WTC11 (cell line): ENCODE measurements around the gene DEXI. TPM values are rescaled to one million over a fixed set of nuclear protein-coding genes. Genes with fewer than 3 reads are reported as not detected.

Experiments
- ATAC-seq: fragments of 200-7000 bp; cut with Tn5 transposase; 2 replicates; pipeline ENCODE4 v1.10.0; 2021; ENCODE audit warnings: mild to moderate bottlenecking, moderate library complexity
- CTCF ChIA-PET: fragments of 300-600 bp; sonication (Branson Sonifier 250); formaldehyde crosslinking; loops from one replicate; lab custom pipeline; 2021; ENCODE audit warnings: antibody characterized with exemption; lab: Charles Lee
- POLR2A ChIA-PET: fragments of 350-600 bp; sonication (Branson Sonifier 250); formaldehyde crosslinking; loops from one replicate; lab custom pipeline; 2021; ENCODE audit warnings: antibody characterized with exemption; lab: Charles Lee
- DNase-seq: peaks from one replicate; pipeline ENCODE4 v3.0.0; 2021; ENCODE audit warnings: low spot score
- H3K27ac Mint-ChIP-seq: 2 replicates; pipeline ENCODE4 v1.8.0; 2021; ENCODE audit warnings: mixed read lengths
- H3K27me3 Mint-ChIP-seq: 2 replicates; pipeline ENCODE4 v1.8.0; 2021; ENCODE audit warnings: low read depth, mild to moderate bottlenecking, moderate library complexity, mixed read lengths
- H3K36me3 Mint-ChIP-seq: 2 replicates; pipeline ENCODE4 v1.8.0; 2021; ENCODE audit warnings: mixed read lengths
- H3K4me1 Mint-ChIP-seq: 2 replicates; pipeline ENCODE4 v1.8.0; 2022; ENCODE audit warnings: mixed read lengths
- H3K4me3 Mint-ChIP-seq: 2 replicates; pipeline ENCODE4 v1.8.0; 2021; ENCODE audit warnings: mild to moderate bottlenecking, moderate library complexity, mixed read lengths
- H3K9me3 Mint-ChIP-seq: 2 replicates; pipeline ENCODE4 v1.8.0; 2021; ENCODE audit warnings: mixed read lengths
- CTCF ChIP-seq: fragments of 200-600 bp; IDR thresholded peaks from 2 replicates; pipeline ENCODE4 v1.8.0; 2022; ENCODE audit warnings: antibody characterized with exemption
- GTF2I ChIP-seq: fragments of 250-450 bp; sonication (Bioruptor Pico); conservative IDR thresholded peaks from 2 replicates; pipeline ENCODE4 v1.4.0; 2021; ENCODE audit warnings: mild to moderate bottlenecking
- HMGA2 ChIP-seq: fragments of 250-450 bp; sonication (Bioruptor Pico); IDR thresholded peaks from 2 replicates; pipeline ENCODE4 v1.4.0; 2021; ENCODE audit warnings: mild to moderate bottlenecking, moderate library complexity
- JAZF1 ChIP-seq: fragments of 250-450 bp; sonication (Bioruptor Pico); IDR thresholded peaks from 2 replicates; pipeline ENCODE4 v1.9.0; 2021; ENCODE audit warnings: moderate library complexity, mild to moderate bottlenecking, inconsistent platforms
- NR2C2 ChIP-seq: sonication (generic); formaldehyde crosslinking; IDR thresholded peaks from 2 replicates; pipeline ENCODE4 v1.8.0; 2022; ENCODE audit warnings: mild to moderate bottlenecking, missing genetic modification reagents
- OVOL2 ChIP-seq: fragments of 250-450 bp; sonication (Bioruptor Pico); IDR thresholded peaks from 2 replicates; pipeline ENCODE4 v1.9.0; 2021; ENCODE audit warnings: mild to moderate bottlenecking, borderline replicate concordance
- TCF7 ChIP-seq: sonication (generic); formaldehyde crosslinking; IDR thresholded peaks from 2 replicates; pipeline ENCODE4 v1.8.0; 2022; ENCODE audit warnings: mild to moderate bottlenecking, low read depth, missing genetic modification reagents, moderate library complexity
- USF2 ChIP-seq: sonication (generic); formaldehyde crosslinking; IDR thresholded peaks from 2 replicates; pipeline ENCODE4 v1.8.1; 2023; ENCODE audit warnings: mild to moderate bottlenecking, missing genetic modification reagents, moderate library complexity
- ZMAT4 ChIP-seq: fragments of 250-450 bp; sonication (Bioruptor Pico); IDR thresholded peaks from 2 replicates; pipeline ENCODE4 v1.9.0; 2021; ENCODE audit warnings: mild to moderate bottlenecking
- ZNF281 ChIP-seq: sonication (generic); formaldehyde crosslinking; IDR thresholded peaks from 2 replicates; pipeline ENCODE4 v1.8.0; 2023; ENCODE audit warnings: mild to moderate bottlenecking, missing genetic modification reagents
- total RNA-seq: library from RNA; stranded (reverse); gene quantifications from 3 replicates; pipeline ENCODE4 v1.2.3, GENCODE V29; 2021
- TF ChIP-seq, protein P1 (sequence below): fragments of 250-450 bp; sonication (Bioruptor Pico); IDR thresholded peaks from 2 replicates; pipeline ENCODE4 v1.9.0; 2021; ENCODE audit warnings: mild to moderate bottlenecking, borderline replicate concordance
- TF ChIP-seq, protein P2 (sequence below): sonication (generic); formaldehyde crosslinking; IDR thresholded peaks from 2 replicates; pipeline ENCODE4 v1.8.1; 2022; ENCODE audit warnings: mild to moderate bottlenecking, missing genetic modification reagents, moderate library complexity, borderline replicate concordance
- TF ChIP-seq, protein P3 (sequence below): sonication (generic); formaldehyde crosslinking; conservative IDR thresholded peaks from 2 replicates; pipeline ENCODE4 v1.8.1; 2023; ENCODE audit warnings: mild to moderate bottlenecking, low read depth, missing genetic modification reagents, moderate library complexity
- TF ChIP-seq, protein P4 (sequence below): sonication (generic); formaldehyde crosslinking; IDR thresholded peaks from 2 replicates; pipeline ENCODE4 v1.8.1; 2023; ENCODE audit warnings: mild to moderate bottlenecking, missing genetic modification reagents, moderate library complexity

DEXI gene
- total RNA-seq, 1 experiment from 2014 or later: 33.7 TPM

DNA sequence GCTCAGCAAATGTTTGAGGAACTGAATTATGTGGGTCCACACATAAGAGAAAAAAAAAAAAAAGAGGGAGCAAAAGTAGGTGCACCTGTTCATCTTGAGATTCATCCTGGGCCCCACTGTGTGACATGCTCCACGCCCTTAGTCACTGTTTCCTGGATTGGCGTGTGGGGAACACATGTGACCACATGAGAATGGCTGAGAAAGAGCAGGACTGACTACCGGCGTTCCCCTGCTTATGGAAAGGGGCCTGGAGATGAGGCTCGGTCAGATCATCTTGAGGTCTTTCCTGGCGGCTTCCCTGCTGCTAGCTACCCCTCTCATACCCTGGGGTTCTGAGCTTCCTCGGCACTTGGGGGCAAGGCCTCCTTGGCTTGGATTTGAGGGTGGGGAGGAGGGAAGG is 3.9 kb downstream of the DEXI start:
- Mint-ChIP-seq H3K27ac (no peak overlapping the region), H3K9me3 (no peaks in the 10 kb centered on the region), H3K36me3 (peaks cover 16% of the 10 kb centered on the region; the same call in 1 of the 2 replicates), H3K4me1 (peaks cover 30% of the 10 kb centered on the region), H3K27me3 (peaks cover 1% of the 10 kb centered on the region; the same call in 1 of the 2 replicates), H3K4me3 (no peak overlapping the region)
- ATAC-seq (no peak), DNase-seq (no peak)
- TF ChIP-seq GTF2I (CRISPR knock-in tag) (no peak), HMGA2 (no peak), NR2C2 (CRISPR knock-in tag) (no peak), OVOL2 (CRISPR knock-in tag) (no peak), TCF7 (CRISPR knock-in tag) (no peak), CTCF (no peak), JAZF1 (CRISPR knock-in tag) (no peak), ZMAT4 (no peak)
- TF ChIP-seq, protein P1, sequence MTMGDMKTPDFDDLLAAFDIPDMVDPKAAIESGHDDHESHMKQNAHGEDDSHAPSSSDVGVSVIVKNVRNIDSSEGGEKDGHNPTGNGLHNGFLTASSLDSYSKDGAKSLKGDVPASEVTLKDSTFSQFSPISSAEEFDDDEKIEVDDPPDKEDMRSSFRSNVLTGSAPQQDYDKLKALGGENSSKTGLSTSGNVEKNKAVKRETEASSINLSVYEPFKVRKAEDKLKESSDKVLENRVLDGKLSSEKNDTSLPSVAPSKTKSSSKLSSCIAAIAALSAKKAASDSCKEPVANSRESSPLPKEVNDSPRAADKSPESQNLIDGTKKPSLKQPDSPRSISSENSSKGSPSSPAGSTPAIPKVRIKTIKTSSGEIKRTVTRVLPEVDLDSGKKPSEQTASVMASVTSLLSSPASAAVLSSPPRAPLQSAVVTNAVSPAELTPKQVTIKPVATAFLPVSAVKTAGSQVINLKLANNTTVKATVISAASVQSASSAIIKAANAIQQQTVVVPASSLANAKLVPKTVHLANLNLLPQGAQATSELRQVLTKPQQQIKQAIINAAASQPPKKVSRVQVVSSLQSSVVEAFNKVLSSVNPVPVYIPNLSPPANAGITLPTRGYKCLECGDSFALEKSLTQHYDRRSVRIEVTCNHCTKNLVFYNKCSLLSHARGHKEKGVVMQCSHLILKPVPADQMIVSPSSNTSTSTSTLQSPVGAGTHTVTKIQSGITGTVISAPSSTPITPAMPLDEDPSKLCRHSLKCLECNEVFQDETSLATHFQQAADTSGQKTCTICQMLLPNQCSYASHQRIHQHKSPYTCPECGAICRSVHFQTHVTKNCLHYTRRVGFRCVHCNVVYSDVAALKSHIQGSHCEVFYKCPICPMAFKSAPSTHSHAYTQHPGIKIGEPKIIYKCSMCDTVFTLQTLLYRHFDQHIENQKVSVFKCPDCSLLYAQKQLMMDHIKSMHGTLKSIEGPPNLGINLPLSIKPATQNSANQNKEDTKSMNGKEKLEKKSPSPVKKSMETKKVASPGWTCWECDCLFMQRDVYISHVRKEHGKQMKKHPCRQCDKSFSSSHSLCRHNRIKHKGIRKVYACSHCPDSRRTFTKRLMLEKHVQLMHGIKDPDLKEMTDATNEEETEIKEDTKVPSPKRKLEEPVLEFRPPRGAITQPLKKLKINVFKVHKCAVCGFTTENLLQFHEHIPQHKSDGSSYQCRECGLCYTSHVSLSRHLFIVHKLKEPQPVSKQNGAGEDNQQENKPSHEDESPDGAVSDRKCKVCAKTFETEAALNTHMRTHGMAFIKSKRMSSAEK (CRISPR knock-in tag): no peak
- TF ChIP-seq, protein P2, sequence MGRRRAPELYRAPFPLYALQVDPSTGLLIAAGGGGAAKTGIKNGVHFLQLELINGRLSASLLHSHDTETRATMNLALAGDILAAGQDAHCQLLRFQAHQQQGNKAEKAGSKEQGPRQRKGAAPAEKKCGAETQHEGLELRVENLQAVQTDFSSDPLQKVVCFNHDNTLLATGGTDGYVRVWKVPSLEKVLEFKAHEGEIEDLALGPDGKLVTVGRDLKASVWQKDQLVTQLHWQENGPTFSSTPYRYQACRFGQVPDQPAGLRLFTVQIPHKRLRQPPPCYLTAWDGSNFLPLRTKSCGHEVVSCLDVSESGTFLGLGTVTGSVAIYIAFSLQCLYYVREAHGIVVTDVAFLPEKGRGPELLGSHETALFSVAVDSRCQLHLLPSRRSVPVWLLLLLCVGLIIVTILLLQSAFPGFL (CRISPR knock-in tag): no peak
- TF ChIP-seq, protein P3, sequence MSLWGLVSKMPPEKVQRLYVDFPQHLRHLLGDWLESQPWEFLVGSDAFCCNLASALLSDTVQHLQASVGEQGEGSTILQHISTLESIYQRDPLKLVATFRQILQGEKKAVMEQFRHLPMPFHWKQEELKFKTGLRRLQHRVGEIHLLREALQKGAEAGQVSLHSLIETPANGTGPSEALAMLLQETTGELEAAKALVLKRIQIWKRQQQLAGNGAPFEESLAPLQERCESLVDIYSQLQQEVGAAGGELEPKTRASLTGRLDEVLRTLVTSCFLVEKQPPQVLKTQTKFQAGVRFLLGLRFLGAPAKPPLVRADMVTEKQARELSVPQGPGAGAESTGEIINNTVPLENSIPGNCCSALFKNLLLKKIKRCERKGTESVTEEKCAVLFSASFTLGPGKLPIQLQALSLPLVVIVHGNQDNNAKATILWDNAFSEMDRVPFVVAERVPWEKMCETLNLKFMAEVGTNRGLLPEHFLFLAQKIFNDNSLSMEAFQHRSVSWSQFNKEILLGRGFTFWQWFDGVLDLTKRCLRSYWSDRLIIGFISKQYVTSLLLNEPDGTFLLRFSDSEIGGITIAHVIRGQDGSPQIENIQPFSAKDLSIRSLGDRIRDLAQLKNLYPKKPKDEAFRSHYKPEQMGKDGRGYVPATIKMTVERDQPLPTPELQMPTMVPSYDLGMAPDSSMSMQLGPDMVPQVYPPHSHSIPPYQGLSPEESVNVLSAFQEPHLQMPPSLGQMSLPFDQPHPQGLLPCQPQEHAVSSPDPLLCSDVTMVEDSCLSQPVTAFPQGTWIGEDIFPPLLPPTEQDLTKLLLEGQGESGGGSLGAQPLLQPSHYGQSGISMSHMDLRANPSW: no peak
- TF ChIP-seq, protein P4, sequence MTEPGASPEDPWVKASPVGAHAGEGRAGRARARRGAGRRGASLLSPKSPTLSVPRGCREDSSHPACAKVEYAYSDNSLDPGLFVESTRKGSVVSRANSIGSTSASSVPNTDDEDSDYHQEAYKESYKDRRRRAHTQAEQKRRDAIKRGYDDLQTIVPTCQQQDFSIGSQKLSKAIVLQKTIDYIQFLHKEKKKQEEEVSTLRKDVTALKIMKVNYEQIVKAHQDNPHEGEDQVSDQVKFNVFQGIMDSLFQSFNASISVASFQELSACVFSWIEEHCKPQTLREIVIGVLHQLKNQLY (CRISPR knock-in tag): no peak
- ChIA-PET CTCF (no interaction called here), POLR2A (no interaction called here)

DNA sequence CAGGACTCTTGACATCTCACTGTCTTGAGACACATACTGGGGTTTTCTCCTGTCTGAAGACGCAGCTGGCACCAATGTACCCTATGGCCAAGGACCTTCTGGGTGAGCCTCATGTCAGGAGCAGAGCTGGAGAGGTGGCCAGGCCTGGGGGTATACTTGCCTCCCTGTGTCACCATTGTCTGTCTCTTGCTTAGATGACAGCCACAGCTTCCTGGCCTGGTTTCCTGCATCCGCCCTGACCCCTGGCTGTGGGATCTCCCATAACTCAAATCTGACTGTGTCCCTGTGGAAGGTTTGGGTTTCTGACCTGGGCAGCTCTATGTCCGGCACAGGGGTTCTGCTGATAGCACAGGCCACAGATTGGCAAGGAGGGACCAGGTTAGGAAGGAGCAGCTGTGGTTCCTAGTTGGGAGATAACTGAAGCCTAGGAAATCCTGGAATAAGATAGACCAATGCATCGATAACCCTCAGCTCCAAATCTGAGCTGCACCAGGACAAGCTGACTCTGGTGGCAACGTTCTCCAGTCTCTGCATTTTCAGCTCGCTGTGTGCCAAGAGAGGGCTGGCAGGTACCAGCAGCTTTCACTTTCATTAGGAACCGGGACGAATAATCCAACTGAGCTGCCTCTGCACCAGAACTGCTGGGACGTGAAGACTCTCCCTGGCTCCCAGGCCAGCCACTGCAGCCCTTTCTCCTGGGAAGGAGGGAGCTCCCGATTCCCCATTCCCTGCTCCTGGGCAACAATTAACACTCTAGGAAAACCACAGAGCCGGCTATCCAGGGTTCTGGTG is 5.0 kb downstream of the DEXI start:
- H3K27me3 Mint-ChIP-seq: no peaks in the 10 kb centered on the region
- ChIA-PET POLR2A (no interaction called here), CTCF (interaction anchor here (1.1 to 2.5 kb wide), 3 partner anchors 12 to 19 kb away, joined by 3 to 18 read pairs (median 7); no protein-coding TSS in a partner anchor)
- DNase-seq (no peak), ATAC-seq (no peak)
- peaks cover 23% of the 10 kb centered on the region for H3K4me1 Mint-ChIP-seq
- H3K36me3 Mint-ChIP-seq: peaks cover 16% of the 10 kb centered on the region; the same call in 1 of the 2 replicates
- no peak overlapping the region for H3K4me3 Mint-ChIP-seq
- no peaks in the 10 kb centered on the region for H3K9me3 Mint-ChIP-seq
- TF ChIP-seq USF2 (CRISPR knock-in tag): no peak
- TF ChIP-seq ZNF281: no peak
- TF ChIP-seq JAZF1 (CRISPR knock-in tag): no peak
- TF ChIP-seq, all 79 proteins: peak for 0
- no peak overlapping the region for H3K27ac Mint-ChIP-seq
